GM23338 (cell line): Measurements from ENCODE around the gene TRAPPC12. TPM values are rescaled to one million over a fixed set of nuclear protein-coding genes. Genes with fewer than 3 reads are reported as not detected.

Experiments
- ATAC-seq: fragments of 200-7000 bp; cut with Tn5 transposase; 3 replicates; pipeline ENCODE4 v1.9.1; 2020
- DNase-seq: peaks from one replicate; pipeline ENCODE4 v3.0.0-alpha.2; 2015; ENCODE audit warnings: low spot score
- H2AFZ ChIP-seq: fragments of 200-600 bp; sonication (generic); 2 replicates; pipeline ENCODE4 v1.8.0; 2016; ENCODE audit warnings: antibody characterized with exemption, mild to moderate bottlenecking, moderate library complexity
- H3F3A ChIP-seq: fragments of 200-600 bp; sonication (generic); replicated peaks from 2 replicates; pipeline ENCODE4 v1.8.0; 2017; ENCODE audit warnings: antibody characterized with exemption, mixed run types, low read depth
- H3K27ac ChIP-seq: fragments of 200-600 bp; sonication (generic); 2 replicates; pipeline ENCODE4 v1.6.1; 2016; ENCODE audit warnings: low read depth
- H3K27me3 ChIP-seq: fragments of 200-600 bp; sonication (generic); 2 replicates; pipeline ENCODE4 v1.8.0; 2016; ENCODE audit warnings: mild to moderate bottlenecking, mixed run types, moderate library complexity; ENCODE audit not compliant: insufficient read depth
- H3K36me3 ChIP-seq: fragments of 200-600 bp; sonication (generic); 2 replicates; pipeline ENCODE4 v1.8.0; 2016; ENCODE audit warnings: mild to moderate bottlenecking; ENCODE audit not compliant: insufficient read depth
- H3K4me1 ChIP-seq: fragments of 200-600 bp; sonication (generic); 2 replicates; pipeline ENCODE4 v1.8.0; 2016; ENCODE audit warnings: mild to moderate bottlenecking, moderate library complexity; ENCODE audit not compliant: insufficient read depth
- H3K4me2 ChIP-seq: fragments of 200-600 bp; sonication (generic); 2 replicates; pipeline ENCODE4 v1.7.1; 2017; ENCODE audit warnings: mixed run types
- H3K4me3 ChIP-seq: fragments of 200-600 bp; sonication (generic); 2 replicates; pipeline ENCODE4 v1.6.1; 2016; ENCODE audit warnings: mixed run types
- H3K79me2 ChIP-seq: fragments of 200-600 bp; sonication (generic); replicated peaks from 2 replicates; pipeline ENCODE4 v1.8.0; 2017; ENCODE audit warnings: mild to moderate bottlenecking; ENCODE audit not compliant: insufficient read depth
- H3K9me2 ChIP-seq: fragments of 200-600 bp; sonication (generic); 2 replicates; pipeline ENCODE4 v1.8.0; 2017; ENCODE audit not compliant: insufficient read depth
- H4K20me1 ChIP-seq: fragments of 200-600 bp; sonication (generic); replicated peaks from 2 replicates; pipeline ENCODE4 v1.8.0; 2017; ENCODE audit warnings: mild to moderate bottlenecking; ENCODE audit not compliant: insufficient read depth
- H3K27ac Mint-ChIP-seq: 2 replicates; pipeline ENCODE4 v1.8.0; 2020; ENCODE audit warnings: inconsistent platforms, mild to moderate bottlenecking, moderate library complexity, mixed read lengths
- H3K27me3 Mint-ChIP-seq: 3 replicates; pipeline ENCODE4 v1.8.0; 2022; ENCODE audit warnings: low read depth, mild to moderate bottlenecking, moderate library complexity, mixed read lengths, inconsistent platforms; ENCODE audit not compliant: insufficient read depth, poor library complexity
- H3K36me3 Mint-ChIP-seq: 3 replicates; pipeline ENCODE4 v1.8.0; 2021; ENCODE audit warnings: low read depth, mild to moderate bottlenecking, inconsistent platforms, moderate library complexity, mixed read lengths
- H3K4me1 Mint-ChIP-seq: 3 replicates; pipeline ENCODE4 v1.8.0; 2020; ENCODE audit warnings: mild to moderate bottlenecking, inconsistent platforms, mixed read lengths
- H3K4me3 Mint-ChIP-seq: 3 replicates; pipeline ENCODE4 v1.8.0; 2021; ENCODE audit warnings: moderate library complexity, mild to moderate bottlenecking, inconsistent platforms, mixed read lengths
- H3K9me3 Mint-ChIP-seq: 3 replicates; pipeline ENCODE4 v1.8.0; 2020; ENCODE audit warnings: moderate library complexity, mild to moderate bottlenecking, inconsistent platforms, mixed read lengths
- CREB1 ChIP-seq: fragments of 250-450 bp; sonication (Bioruptor Pico); IDR thresholded peaks from 2 replicates; pipeline ENCODE4 v1.5.0; 2020; ENCODE audit warnings: low read depth, mild to moderate bottlenecking, moderate library complexity
- EZH2phosphoT487 ChIP-seq: fragments of 200-600 bp; sonication (generic); IDR thresholded peaks from one replicate; pipeline ENCODE4 v1.8.1; 2018; ENCODE audit warnings: antibody characterized with exemption; ENCODE audit not compliant: unreplicated experiment
- JUNB ChIP-seq: IDR thresholded peaks from one replicate; pipeline ENCODE4 v1.6.1; 2016; ENCODE audit warnings: antibody characterized with exemption; ENCODE audit not compliant: unreplicated experiment
- NANOG ChIP-seq: IDR thresholded peaks from 2 replicates; pipeline ENCODE4 v1.6.1; 2016; ENCODE audit warnings: antibody characterized with exemption, borderline replicate concordance
- POLR2AphosphoS5 ChIP-seq: IDR thresholded peaks from 2 replicates; pipeline ENCODE4 v1.6.1; 2016; ENCODE audit warnings: antibody characterized with exemption, low read depth
- STAT1 ChIP-seq: IDR thresholded peaks from one replicate; pipeline ENCODE4 v1.6.1; 2016; ENCODE audit warnings: antibody characterized with exemption; ENCODE audit not compliant: unreplicated experiment
- ZNF331 ChIP-seq: fragments of 250-450 bp; sonication (Bioruptor Pico); IDR thresholded peaks from 2 replicates; pipeline ENCODE4 v1.5.0; 2020; ENCODE audit warnings: low read depth, mild to moderate bottlenecking, moderate library complexity
- polyA plus RNA-seq: library from polyadenylated mRNA; unstranded; fragments of >200 nt; fragmentation: Nextera tagmentation; extraction: Ambion mirVana; gene quantifications from 2 replicates; pipeline ENCODE4 v1.2.1, GENCODE V29; 2016
- total RNA-seq: library from RNA; depleted of rRNA; stranded (reverse); fragments of >200 nt; shearing (Covaris generic); gene quantifications from 2 replicates; pipeline ENCODE4 v1.2.3, GENCODE V29; 2014
- TF ChIP-seq, protein P1 (sequence below): IDR thresholded peaks from 2 replicates; pipeline ENCODE4 v1.6.1; 2016; ENCODE audit warnings: antibody characterized with exemption
- TF ChIP-seq, protein P2 (sequence below), 2 experiments: fragments of 200-600 bp in 1 of 2; sonication (generic) in 1 of 2; conservative IDR thresholded peaks; 2 replicates each; pipeline versions ENCODE4 v1.5.1 to v1.6.1; 2016 to 2017; ENCODE audit warnings: antibody characterized with exemption in 2 of 2, low read depth in 2 of 2, mild to moderate bottlenecking in 2 of 2, moderate library complexity in 1 of 2
- TF ChIP-seq, protein P3 (sequence below): IDR thresholded peaks from one replicate; pipeline ENCODE4 v1.6.1; 2018; ENCODE audit warnings: antibody characterized with exemption; ENCODE audit not compliant: unreplicated experiment
- TF ChIP-seq, protein P4 (sequence below): fragments of 250-450 bp; sonication (Bioruptor Pico); IDR thresholded peaks from 2 replicates; pipeline ENCODE4 v1.5.0; 2020; ENCODE audit warnings: mild to moderate bottlenecking, moderate library complexity

Gene TRAPPC12
- total and polyA plus RNA-seq, 2 experiments from 2014 or later = 48.9 to 57.7 TPM

DNA sequence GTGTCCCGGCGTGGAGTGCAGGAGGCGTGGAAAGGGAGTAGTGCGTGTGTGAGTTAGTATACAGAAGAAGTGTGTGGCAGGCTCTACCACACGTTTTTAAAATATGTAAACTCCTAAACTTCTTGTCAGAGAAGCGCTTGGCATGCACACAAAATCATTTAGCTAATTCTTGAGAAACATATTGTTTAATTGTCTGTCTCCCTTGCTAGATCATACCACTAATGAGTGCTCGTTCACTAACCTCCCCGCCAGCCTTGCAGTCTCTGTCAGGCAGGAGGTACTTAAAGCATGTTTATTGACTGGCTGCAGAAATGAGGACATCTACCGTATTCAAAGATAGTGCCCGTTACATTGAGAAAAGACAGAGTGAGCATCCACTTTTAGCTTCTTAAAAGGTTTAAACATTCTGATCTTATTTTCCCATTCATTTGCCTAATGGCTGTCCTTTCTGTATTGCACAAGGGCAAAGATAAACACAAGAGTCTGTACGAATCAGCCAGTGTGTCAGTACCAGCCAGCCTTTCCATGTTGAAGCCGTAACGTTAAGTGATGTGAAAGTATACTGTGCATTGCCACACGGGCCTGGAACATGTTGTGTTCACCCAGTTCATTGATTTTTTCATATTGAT lies 41.4 kb downstream of the TRAPPC12 start:
- no peak overlapping the region for H3K4me2 ChIP-seq
- no peaks in the 10 kb centered on the region for H3K27me3 ChIP-seq
- peaks cover 8% of the 10 kb centered on the region; the same call in 1 of the 2 replicates for H4K20me1 ChIP-seq
- TF ChIP-seq, protein P1, sequence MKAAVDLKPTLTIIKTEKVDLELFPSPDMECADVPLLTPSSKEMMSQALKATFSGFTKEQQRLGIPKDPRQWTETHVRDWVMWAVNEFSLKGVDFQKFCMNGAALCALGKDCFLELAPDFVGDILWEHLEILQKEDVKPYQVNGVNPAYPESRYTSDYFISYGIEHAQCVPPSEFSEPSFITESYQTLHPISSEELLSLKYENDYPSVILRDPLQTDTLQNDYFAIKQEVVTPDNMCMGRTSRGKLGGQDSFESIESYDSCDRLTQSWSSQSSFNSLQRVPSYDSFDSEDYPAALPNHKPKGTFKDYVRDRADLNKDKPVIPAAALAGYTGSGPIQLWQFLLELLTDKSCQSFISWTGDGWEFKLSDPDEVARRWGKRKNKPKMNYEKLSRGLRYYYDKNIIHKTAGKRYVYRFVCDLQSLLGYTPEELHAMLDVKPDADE = no peak
- TF ChIP-seq, protein P2, sequence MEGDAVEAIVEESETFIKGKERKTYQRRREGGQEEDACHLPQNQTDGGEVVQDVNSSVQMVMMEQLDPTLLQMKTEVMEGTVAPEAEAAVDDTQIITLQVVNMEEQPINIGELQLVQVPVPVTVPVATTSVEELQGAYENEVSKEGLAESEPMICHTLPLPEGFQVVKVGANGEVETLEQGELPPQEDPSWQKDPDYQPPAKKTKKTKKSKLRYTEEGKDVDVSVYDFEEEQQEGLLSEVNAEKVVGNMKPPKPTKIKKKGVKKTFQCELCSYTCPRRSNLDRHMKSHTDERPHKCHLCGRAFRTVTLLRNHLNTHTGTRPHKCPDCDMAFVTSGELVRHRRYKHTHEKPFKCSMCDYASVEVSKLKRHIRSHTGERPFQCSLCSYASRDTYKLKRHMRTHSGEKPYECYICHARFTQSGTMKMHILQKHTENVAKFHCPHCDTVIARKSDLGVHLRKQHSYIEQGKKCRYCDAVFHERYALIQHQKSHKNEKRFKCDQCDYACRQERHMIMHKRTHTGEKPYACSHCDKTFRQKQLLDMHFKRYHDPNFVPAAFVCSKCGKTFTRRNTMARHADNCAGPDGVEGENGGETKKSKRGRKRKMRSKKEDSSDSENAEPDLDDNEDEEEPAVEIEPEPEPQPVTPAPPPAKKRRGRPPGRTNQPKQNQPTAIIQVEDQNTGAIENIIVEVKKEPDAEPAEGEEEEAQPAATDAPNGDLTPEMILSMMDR (conservative IDR thresholded peaks at IDR 0.05; ENCODE audit: low read depth in 2 of 2) = no peak
- TF ChIP-seq ZNF331 (CRISPR knock-in tag) (no peak), EZH2phosphoT487 (no peak), STAT1 (no peak), POLR2AphosphoS5 (no peak), JUNB (no peak), NANOG (no peak), CREB1 (CRISPR knock-in tag) (no peak)
- TF ChIP-seq, protein P3, sequence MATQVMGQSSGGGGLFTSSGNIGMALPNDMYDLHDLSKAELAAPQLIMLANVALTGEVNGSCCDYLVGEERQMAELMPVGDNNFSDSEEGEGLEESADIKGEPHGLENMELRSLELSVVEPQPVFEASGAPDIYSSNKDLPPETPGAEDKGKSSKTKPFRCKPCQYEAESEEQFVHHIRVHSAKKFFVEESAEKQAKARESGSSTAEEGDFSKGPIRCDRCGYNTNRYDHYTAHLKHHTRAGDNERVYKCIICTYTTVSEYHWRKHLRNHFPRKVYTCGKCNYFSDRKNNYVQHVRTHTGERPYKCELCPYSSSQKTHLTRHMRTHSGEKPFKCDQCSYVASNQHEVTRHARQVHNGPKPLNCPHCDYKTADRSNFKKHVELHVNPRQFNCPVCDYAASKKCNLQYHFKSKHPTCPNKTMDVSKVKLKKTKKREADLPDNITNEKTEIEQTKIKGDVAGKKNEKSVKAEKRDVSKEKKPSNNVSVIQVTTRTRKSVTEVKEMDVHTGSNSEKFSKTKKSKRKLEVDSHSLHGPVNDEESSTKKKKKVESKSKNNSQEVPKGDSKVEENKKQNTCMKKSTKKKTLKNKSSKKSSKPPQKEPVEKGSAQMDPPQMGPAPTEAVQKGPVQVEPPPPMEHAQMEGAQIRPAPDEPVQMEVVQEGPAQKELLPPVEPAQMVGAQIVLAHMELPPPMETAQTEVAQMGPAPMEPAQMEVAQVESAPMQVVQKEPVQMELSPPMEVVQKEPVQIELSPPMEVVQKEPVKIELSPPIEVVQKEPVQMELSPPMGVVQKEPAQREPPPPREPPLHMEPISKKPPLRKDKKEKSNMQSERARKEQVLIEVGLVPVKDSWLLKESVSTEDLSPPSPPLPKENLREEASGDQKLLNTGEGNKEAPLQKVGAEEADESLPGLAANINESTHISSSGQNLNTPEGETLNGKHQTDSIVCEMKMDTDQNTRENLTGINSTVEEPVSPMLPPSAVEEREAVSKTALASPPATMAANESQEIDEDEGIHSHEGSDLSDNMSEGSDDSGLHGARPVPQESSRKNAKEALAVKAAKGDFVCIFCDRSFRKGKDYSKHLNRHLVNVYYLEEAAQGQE = no peak
- TF ChIP-seq, protein P4, sequence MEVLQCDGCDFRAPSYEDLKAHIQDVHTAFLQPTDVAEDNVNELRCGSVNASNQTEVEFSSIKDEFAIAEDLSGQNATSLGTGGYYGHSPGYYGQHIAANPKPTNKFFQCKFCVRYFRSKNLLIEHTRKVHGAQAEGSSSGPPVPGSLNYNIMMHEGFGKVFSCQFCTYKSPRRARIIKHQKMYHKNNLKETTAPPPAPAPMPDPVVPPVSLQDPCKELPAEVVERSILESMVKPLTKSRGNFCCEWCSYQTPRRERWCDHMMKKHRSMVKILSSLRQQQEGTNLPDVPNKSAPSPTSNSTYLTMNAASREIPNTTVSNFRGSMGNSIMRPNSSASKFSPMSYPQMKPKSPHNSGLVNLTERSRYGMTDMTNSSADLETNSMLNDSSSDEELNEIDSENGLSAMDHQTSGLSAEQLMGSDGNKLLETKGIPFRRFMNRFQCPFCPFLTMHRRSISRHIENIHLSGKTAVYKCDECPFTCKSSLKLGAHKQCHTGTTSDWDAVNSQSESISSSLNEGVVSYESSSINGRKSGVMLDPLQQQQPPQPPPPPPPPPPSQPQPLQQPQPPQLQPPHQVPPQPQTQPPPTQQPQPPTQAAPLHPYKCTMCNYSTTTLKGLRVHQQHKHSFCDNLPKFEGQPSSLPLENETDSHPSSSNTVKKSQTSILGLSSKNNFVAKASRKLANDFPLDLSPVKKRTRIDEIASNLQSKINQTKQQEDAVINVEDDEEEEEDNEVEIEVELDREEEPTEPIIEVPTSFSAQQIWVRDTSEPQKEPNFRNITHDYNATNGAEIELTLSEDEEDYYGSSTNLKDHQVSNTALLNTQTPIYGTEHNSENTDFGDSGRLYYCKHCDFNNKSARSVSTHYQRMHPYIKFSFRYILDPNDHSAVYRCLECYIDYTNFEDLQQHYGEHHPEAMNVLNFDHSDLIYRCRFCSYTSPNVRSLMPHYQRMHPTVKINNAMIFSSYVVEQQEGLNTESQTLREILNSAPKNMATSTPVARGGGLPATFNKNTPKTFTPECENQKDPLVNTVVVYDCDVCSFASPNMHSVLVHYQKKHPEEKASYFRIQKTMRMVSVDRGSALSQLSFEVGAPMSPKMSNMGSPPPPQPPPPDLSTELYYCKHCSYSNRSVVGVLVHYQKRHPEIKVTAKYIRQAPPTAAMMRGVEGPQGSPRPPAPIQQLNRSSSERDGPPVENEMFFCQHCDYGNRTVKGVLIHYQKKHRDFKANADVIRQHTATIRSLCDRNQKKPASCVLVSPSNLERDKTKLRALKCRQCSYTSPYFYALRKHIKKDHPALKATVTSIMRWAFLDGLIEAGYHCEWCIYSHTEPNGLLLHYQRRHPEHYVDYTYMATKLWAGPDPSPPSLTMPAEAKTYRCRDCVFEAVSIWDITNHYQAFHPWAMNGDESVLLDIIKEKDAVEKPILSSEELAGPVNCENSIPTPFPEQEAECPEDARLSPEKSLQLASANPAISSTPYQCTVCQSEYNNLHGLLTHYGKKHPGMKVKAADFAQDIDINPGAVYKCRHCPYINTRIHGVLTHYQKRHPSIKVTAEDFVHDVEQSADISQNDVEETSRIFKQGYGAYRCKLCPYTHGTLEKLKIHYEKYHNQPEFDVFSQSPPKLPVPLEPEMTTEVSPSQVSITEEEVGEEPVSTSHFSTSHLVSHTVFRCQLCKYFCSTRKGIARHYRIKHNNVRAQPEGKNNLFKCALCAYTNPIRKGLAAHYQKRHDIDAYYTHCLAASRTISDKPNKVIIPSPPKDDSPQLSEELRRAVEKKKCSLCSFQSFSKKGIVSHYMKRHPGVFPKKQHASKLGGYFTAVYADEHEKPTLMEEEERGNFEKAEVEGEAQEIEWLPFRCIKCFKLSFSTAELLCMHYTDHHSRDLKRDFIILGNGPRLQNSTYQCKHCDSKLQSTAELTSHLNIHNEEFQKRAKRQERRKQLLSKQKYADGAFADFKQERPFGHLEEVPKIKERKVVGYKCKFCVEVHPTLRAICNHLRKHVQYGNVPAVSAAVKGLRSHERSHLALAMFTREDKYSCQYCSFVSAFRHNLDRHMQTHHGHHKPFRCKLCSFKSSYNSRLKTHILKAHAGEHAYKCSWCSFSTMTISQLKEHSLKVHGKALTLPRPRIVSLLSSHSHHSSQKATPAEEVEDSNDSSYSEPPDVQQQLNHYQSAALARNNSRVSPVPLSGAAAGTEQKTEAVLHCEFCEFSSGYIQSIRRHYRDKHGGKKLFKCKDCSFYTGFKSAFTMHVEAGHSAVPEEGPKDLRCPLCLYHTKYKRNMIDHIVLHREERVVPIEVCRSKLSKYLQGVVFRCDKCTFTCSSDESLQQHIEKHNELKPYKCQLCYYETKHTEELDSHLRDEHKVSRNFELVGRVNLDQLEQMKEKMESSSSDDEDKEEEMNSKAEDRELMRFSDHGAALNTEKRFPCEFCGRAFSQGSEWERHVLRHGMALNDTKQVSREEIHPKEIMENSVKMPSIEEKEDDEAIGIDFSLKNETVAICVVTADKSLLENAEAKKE (CRISPR knock-in tag) = no peak
- no peaks in the 10 kb centered on the region for H3K79me2 ChIP-seq
- DNase-seq = no peak
- Mint-ChIP-seq H3K4me3 (no peak overlapping the region), H3K36me3 (peaks cover 37% of the 10 kb centered on the region), H3K4me1 (peaks cover 7% of the 10 kb centered on the region; the same call in 2 of the 3 replicates), H3K27me3 (peaks cover 7% of the 10 kb centered on the region), H3K27ac (no peak overlapping the region), H3K9me3 (no peaks in the 10 kb centered on the region)
- H2AFZ ChIP-seq = no peak overlapping the region
- H3K4me3 ChIP-seq = no peak overlapping the region
- H3K9me2 ChIP-seq = no peaks in the 10 kb centered on the region
- ATAC-seq = no peak
- no peak overlapping the region for H3K27ac ChIP-seq
- no peaks in the 10 kb centered on the region for H3F3A ChIP-seq
- no peaks in the 10 kb centered on the region for H3K4me1 ChIP-seq
- peaks cover 13% of the 10 kb centered on the region for H3K36me3 ChIP-seq
